Activated naive CD8-positive, alpha-beta T cell treated with anti-CD3 and anti-CD28 coated beads, Interleukin-2, amount 50 U/mL, for 24 hours (primary cell): ENCODE measurements around the gene ADD3.

Experiments
- ATAC-seq: fragments of 150-1000 bp; cut with Tn5 transposase; one replicate; pipeline ENCODE4 v1.10.0; 2021
- DNase-seq: peaks from one replicate; pipeline ENCODE4 v3.0.0; 2021
- H3K27ac Mint-ChIP-seq: one replicate; pipeline ENCODE4 v1.8.0; 2021; ENCODE audit warnings: mild to moderate bottlenecking, mixed read lengths
- H3K27me3 Mint-ChIP-seq: one replicate; pipeline ENCODE4 v1.8.0; 2021; ENCODE audit warnings: mixed read lengths
- H3K36me3 Mint-ChIP-seq: one replicate; pipeline ENCODE4 v1.8.0; 2021; ENCODE audit warnings: low read depth, mixed read lengths
- H3K4me1 Mint-ChIP-seq: one replicate; pipeline ENCODE4 v1.8.0; 2021; ENCODE audit warnings: mixed read lengths
- H3K4me3 Mint-ChIP-seq: one replicate; pipeline ENCODE4 v1.8.0; 2021; ENCODE audit warnings: mild to moderate bottlenecking, moderate library complexity, mixed read lengths
- H3K9me3 Mint-ChIP-seq: one replicate; pipeline ENCODE4 v1.8.0; 2021; ENCODE audit warnings: mixed read lengths

ADD3 gene

DNA sequence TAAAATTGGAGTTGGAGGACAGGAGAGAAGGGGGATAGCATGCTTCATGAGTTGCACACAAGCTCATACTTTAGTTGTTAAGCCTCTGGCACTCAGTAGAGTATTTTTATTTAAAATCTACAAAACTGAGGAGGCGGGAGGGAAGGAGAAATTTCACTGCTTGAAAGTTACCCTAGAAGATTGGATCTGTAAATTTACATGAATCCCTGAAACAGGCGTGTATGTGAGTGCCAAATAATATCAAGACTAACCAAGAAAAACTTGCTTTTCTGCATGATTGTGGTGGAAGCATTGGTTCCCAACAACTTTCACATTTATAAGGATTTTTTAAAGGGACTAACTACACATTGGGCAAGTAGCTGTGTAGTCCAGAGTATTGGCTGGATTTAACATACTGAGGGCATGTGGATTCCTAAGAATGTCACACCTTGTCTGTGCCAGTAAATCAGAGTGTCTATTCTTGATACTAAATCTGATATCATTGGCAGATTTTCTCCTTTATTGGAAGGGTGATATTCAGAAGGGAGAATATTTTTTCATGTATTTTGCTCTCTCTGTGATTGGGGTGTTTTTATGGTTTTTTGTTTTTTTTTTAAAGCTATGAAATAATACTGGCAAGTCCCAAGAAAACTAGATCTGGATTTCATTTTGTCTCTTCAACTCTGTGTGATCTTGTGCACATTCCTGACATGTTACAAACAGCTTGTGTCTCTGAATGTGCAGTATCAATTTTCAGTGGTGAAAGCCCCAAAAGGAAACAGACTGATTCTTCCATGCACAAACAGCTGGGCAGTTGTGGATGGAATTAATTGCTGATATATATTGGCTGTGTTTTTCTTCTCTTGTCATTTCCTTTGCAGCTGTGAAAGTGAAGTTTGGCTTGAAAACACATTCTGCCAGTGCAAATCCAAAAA lies 67.2 kb downstream of the ADD3 start:
- ATAC-seq (no peak), DNase-seq (no peak)
- H3K36me3 Mint-ChIP-seq, result no peaks in the 10 kb centered on the region
- no peaks in the 10 kb centered on the region for H3K9me3 Mint-ChIP-seq
- no peaks in the 10 kb centered on the region for H3K27me3 Mint-ChIP-seq
- H3K27ac Mint-ChIP-seq, result peak overlapping the region; percentile 62
- H3K4me1 Mint-ChIP-seq, result peaks cover 89% of the 10 kb centered on the region
- H3K4me3 Mint-ChIP-seq, result peak overlapping the region; percentile 24

DNA sequence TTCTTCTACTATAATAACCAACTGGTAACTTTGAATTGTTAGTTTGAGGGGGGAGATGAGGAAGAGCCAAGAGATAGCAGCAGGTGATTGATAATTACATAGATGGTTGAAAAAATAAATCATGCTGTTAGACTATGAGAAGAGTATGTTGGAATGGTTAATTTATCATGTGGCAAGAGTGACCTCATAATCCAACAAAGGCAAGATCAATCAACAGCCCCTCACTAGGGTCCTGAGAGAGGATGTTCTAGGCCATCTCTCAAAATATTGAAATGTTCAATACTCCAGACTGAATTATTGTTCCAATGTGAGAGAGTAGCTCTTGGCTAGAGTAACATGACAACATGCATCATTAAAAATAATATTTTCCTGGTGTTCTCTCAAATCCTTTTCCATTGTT lies 67.9 kb downstream of the ADD3 start:
- Mint-ChIP-seq H3K36me3 (no peaks in the 10 kb centered on the region), H3K27ac (peak overlapping the region; percentile 62), H3K9me3 (no peaks in the 10 kb centered on the region), H3K4me3 (peak overlapping the region; percentile 24), H3K4me1 (peaks cover 88% of the 10 kb centered on the region), H3K27me3 (no peaks in the 10 kb centered on the region)
- DNase-seq, result no peak
- ATAC-seq, result no peak

DNA sequence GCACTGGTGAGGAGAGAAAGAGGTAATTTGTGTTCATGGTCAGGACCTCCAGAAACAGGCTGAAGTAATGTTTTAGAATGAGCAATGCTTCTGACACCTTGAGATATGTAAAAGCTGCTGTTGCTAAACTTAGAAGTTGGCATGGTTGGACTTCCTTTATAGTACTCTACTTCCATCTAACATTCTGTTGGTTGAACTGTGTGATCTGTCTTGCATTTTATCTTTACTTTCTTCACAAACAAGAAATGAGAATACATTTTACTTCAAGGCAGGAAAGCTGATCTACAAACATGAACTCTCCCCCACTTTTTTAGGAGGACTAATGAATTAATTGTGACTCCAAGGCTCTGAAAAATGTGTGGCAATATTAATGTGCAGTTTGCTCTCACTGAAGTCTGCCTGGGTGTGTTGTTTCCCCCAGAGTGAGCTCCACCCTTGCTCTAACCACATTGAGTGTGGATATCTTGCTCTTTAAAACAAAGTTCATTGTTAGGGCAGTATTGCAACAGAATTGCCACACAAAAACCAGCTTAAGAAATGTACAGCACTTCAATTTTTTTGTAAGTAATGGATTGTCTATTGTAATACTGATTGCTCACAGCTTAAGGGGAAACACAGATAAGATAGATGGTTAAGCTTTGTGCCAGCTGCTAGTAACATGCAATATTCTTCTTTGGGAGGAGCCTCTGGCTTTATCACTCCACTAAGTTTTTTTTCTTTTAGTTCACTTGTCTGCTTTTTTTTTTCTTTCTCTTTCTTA lies 69.0 kb downstream of the ADD3 start:
- Mint-ChIP-seq H3K27me3 (no peaks in the 10 kb centered on the region), H3K4me3 (peak overlapping the region; percentile 76), H3K9me3 (no peaks in the 10 kb centered on the region), H3K4me1 (peaks cover 87% of the 10 kb centered on the region), H3K36me3 (no peaks in the 10 kb centered on the region), H3K27ac (peak overlapping the region; percentile 93)
- ATAC-seq (peak; percentile 56), DNase-seq (no peak)

DNA sequence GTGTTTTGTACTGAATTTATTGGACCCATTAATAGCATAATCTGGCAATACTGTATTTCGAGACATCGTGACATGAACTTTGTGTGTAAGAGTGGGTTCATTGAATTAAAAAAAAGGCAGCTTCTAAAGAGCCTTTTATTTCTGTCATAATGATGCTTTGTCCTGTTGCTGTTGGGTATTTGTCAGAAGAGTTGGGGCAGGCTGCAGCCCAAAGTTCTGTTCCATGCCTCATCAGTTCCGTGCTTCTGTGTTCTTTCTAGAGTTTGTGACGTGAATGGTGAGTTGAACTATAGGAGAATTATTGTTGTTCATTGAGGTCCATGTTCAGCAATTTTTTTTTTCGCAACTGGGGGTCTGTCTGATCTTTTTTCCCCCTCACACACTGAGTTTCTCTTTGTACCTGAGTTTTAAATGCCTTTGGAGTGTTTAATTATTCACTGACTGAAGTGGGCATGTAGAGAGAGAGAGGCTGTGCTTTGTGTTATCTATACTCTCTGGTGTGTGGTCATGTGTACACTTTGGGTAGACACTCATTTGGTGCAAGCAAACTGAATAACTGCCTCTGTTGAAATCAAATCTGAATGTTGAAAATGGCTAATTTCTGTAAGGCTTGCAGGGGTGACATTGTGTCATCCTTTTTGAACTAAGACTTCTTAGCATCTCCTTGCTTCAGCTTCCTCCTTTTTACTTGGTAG lies 69.8 kb downstream of the ADD3 start:
- Mint-ChIP-seq H3K4me1 (peaks cover 89% of the 10 kb centered on the region), H3K27me3 (no peaks in the 10 kb centered on the region), H3K36me3 (no peaks in the 10 kb centered on the region), H3K27ac (peak overlapping the region; percentile 93), H3K4me3 (peak overlapping the region; percentile 76), H3K9me3 (no peaks in the 10 kb centered on the region)
- DNase-seq (no peak), ATAC-seq (peak; percentile 59)

DNA sequence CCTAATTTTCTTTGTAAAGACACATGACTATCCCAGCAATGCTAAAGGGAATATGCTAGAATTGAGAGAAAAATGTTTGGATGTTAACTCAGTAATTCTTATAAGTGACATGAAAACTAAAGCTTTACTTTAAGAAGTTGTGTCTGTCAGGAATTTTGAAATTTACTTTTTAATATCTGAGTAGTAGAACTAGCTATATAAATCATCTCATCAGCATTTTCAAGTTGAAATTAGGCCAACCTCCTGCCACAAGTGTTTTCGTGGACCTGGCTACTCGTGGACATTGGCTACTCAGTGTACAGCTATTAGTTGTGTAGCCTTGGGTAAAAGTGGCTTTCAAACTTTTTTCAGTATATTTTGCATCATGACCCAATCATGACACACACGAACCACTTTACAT lies 70.5 kb downstream of the ADD3 start:
- DNase-seq, result no peak
- peaks cover 90% of the 10 kb centered on the region for H3K4me1 Mint-ChIP-seq
- ATAC-seq, result no peak
- peak overlapping the region; percentile 76 for H3K4me3 Mint-ChIP-seq
- no peaks in the 10 kb centered on the region for H3K27me3 Mint-ChIP-seq
- H3K9me3 Mint-ChIP-seq, result peaks cover 5% of the 10 kb centered on the region
- peaks cover 5% of the 10 kb centered on the region for H3K36me3 Mint-ChIP-seq
- H3K27ac Mint-ChIP-seq, result peak overlapping the region; percentile 93

DNA sequence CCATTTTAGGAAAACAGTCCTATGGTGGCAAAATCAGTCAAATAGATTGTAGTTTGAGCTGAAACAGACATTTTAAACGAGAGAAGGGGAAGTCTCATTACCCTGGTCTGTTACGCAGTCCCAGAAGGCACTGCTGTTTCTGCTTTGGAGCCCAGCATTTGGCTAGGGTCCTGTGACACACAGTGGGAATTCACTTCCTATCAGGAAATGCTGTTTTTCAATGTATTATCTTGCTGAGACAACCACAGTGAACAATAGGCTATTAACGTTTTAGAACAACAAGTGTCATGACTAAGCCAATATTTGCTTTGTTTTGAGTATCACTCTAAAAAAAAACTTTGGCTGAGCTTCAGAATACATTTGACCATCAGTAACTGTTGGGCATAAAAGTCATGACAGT lies 74.1 kb downstream of the ADD3 start:
- ATAC-seq (no peak), DNase-seq (no peak)
- peak overlapping the region; percentile 43 for H3K4me3 Mint-ChIP-seq
- peaks cover 10% of the 10 kb centered on the region for H3K36me3 Mint-ChIP-seq
- H3K4me1 Mint-ChIP-seq, result peaks cover 90% of the 10 kb centered on the region
- H3K27me3 Mint-ChIP-seq, result no peaks in the 10 kb centered on the region
- H3K9me3 Mint-ChIP-seq, result peaks cover 5% of the 10 kb centered on the region
- H3K27ac Mint-ChIP-seq, result peak overlapping the region; percentile 86

DNA sequence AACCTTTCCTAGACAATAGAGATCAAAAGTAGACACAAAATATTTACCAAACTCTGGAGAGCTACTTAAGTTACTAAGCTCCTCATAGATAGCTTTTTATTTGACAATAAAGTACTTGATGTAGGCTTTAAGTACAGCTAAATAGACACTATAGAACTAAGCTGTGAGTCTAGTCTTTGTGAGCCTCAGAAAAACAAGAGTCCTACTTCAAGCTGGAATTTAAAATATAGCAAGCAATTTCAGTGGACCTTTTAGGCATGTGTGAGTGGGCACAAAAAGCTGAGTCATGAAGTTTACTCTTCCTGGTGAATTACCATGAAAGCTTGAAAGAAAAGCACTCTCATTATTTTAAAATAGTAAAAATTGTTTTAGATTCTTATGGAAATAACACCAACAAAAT lies 76.1 kb downstream of the ADD3 start:
- DNase-seq, result no peak
- no peak overlapping the region for H3K4me3 Mint-ChIP-seq

DNA sequence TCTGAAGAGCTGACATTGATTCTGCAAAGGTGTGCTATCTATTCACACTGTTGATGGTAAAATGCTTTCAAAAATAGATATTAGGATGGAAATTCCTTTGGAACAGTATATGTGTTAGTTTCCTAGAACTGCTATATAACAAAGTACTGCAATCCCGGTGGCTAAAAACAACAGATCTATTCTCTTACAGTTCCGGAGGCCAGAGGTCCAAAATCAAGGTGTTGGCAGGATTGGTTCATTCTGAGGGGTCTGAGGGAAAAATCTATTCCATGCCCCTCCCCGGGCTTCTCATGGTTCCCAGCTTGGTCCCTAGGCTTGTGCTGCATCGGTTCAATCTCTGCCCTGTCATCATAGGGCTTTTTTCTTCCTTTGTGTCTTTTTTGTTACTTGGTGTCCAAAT lies 79.9 kb downstream of the ADD3 start:
- H3K36me3 Mint-ChIP-seq, result peaks cover 14% of the 10 kb centered on the region
- ATAC-seq (no peak), DNase-seq (no peak)
- peak overlapping the region; percentile 52 for H3K27ac Mint-ChIP-seq
- no peak overlapping the region for H3K4me3 Mint-ChIP-seq
- peaks cover 89% of the 10 kb centered on the region for H3K4me1 Mint-ChIP-seq
- H3K27me3 Mint-ChIP-seq, result no peaks in the 10 kb centered on the region
- H3K9me3 Mint-ChIP-seq, result peaks cover 4% of the 10 kb centered on the region

More for the DNA sequence above, 76.1 kb downstream of the ADD3 start:
- Mint-ChIP-seq H3K27ac (peak overlapping the region; percentile 57), H3K27me3 (no peaks in the 10 kb centered on the region), H3K36me3 (peaks cover 10% of the 10 kb centered on the region), H3K4me1 (peaks cover 90% of the 10 kb centered on the region), H3K9me3 (peaks cover 5% of the 10 kb centered on the region)
- ATAC-seq, result no peak

DNA sequence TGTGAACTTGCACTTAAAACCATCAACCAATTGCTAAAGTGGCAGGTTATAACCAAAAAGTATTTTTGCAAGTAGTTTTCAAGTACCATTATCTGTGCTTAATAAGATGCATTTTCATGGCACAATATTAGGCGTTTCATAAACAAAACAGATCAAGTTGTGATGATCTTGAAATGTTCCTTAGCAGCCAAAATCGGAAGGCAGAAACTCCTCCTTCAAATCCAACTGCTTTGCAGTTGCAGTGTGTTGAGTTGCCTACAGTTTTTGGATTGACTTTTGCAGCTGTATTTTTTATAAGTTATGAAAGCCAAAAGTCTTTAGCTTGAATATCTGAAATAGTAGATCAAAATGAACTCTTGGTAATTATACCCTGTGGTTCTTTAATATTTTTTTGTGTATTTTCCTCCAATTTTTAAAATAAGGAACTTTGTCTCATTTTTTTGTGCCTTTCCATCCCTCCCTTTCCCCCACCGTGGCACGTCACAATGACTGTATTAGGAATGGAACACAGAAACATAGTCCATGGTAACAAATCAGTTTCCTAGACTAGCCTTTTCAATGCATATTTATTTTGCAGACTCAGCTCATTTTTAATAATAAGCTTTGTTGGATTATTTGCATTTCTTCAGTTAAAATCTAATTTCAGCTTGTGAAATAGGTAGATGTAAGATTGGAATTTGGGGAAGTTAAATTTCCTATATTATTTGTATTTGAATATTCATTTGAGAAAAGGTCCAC lies 80.8 kb downstream of the ADD3 start:
- DNase-seq, result no peak
- Mint-ChIP-seq H3K27ac (no peak overlapping the region), H3K4me1 (peaks cover 87% of the 10 kb centered on the region), H3K36me3 (peaks cover 10% of the 10 kb centered on the region), H3K9me3 (no peaks in the 10 kb centered on the region), H3K4me3 (no peak overlapping the region), H3K27me3 (no peaks in the 10 kb centered on the region)
- no peak for ATAC-seq

DNA sequence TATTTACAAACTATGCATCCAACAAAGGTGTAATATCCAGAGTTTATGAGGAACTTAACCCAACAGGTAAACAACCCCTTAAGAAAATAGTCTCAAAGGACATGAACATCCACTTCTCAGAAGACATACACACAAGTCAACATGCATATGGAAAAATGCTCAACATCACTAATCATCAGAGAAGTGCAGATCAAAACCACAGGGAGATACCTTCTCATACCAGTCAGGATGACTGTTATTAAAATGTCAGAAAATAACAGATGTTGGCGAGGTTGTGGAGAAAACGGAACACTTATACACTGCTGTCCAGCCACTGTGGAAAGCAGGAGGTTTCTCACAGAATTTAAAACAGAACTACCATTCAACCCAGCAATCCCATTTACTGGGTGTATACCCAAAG lies 84.0 kb downstream of the ADD3 start:
- H3K4me1 Mint-ChIP-seq, result peaks cover 79% of the 10 kb centered on the region

DNA sequence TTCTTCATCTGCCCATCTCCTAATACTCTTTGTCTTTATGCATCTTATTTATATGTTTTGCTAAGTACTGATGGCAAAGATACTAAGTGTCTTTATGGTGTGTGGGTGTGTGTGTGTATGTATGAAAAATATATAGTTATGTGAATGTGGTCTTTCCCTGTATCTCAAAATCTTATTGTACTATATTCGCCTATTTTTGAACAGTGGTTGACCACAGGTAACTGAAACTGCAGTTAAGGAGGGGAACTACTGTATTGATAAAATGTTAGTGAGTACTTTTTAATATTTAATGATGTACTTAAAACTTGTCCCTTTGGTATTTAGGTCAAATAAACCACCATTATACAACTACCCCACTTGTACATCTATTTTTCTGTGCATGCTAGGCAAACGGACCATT lies 85.9 kb downstream of the ADD3 start:
- DNase-seq (no peak), ATAC-seq (no peak)
- no peak overlapping the region for H3K4me3 Mint-ChIP-seq
- peaks cover 77% of the 10 kb centered on the region for H3K4me1 Mint-ChIP-seq
- H3K36me3 Mint-ChIP-seq, result peaks cover 5% of the 10 kb centered on the region
- no peaks in the 10 kb centered on the region for H3K27me3 Mint-ChIP-seq
- H3K9me3 Mint-ChIP-seq, result no peaks in the 10 kb centered on the region
- H3K27ac Mint-ChIP-seq, result no peak overlapping the region

More for the DNA sequence above, 84.0 kb downstream of the ADD3 start:
- Mint-ChIP-seq H3K27me3 (no peaks in the 10 kb centered on the region), H3K9me3 (no peaks in the 10 kb centered on the region), H3K36me3 (peaks cover 5% of the 10 kb centered on the region), H3K27ac (peak overlapping the region; percentile 36), H3K4me3 (no peak overlapping the region)
- no peak for DNase-seq
- peak; percentile 72 for ATAC-seq

DNA sequence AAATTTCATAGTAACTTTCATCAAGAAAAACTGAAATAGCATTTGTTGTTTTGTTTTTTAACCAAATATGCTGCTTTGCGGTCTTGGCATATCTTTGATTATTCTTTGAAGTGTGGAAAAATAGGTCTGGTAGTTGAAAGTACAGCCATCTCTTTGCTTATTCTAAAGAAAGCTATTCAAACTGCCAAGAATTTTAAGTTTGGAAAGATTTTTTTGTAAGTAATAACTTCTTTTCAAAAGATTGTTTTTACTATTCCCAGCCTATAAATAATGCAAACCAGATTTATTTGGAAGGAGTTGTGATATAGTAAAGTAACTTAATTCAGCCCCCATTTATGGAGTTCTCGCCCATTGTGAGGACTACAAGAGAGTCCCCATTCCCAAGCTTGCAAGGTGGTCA lies 87.0 kb downstream of the ADD3 start:
- H3K9me3 Mint-ChIP-seq, result no peaks in the 10 kb centered on the region
- no peak overlapping the region for H3K27ac Mint-ChIP-seq
- no peak for ATAC-seq
- H3K4me1 Mint-ChIP-seq, result peaks cover 74% of the 10 kb centered on the region
- no peak overlapping the region for H3K4me3 Mint-ChIP-seq
- H3K36me3 Mint-ChIP-seq, result peaks cover 5% of the 10 kb centered on the region
- DNase-seq, result no peak
- no peaks in the 10 kb centered on the region for H3K27me3 Mint-ChIP-seq

DNA sequence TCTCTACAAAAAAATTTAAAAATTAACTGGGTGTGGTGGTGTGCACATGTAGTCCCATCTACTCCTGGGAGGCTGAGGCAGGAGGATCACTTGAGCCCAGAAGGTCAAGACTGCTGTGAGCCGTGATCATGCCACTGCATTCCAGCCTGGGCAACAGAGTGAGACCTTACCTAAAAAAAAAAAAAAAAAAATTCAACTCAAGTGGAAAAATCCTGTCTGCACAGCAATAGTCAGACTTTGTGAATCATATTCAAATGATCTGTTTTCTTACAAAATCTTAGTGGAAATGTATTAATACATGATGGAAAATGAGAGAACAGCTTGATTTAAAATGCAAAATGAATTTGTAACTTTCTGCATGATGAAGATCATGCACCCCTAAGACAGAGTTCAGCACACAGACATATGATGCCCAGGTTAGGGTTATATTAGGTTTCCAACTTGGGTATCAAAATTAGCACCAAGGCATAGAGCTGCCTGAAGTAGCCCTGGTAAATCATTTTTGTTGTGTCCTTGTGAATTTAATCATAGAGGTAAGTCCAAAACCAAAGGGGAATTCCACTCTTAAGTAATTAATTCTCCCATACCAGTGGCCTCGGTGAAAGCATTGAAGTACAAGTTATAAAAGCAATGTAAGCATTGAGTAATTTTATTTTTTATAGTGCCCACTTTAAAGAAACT lies 93.8 kb downstream of the ADD3 start:
- no peak for DNase-seq
- peak overlapping the region; percentile 95 for H3K27ac Mint-ChIP-seq
- H3K4me3 Mint-ChIP-seq, result peak overlapping the region; percentile 46
- peaks cover 4% of the 10 kb centered on the region for H3K9me3 Mint-ChIP-seq
- no peaks in the 10 kb centered on the region for H3K27me3 Mint-ChIP-seq
- H3K36me3 Mint-ChIP-seq, result peaks cover 6% of the 10 kb centered on the region
- peak; percentile 86 for ATAC-seq
- H3K4me1 Mint-ChIP-seq, result peaks cover 74% of the 10 kb centered on the region
